Gastrocnemius medialis (tissue), 4 donors: Measurements from ENCODE around the gene TFCP2L1.

Experiments
- POLR2A ChIP-seq, 2 donors: fragments of 450-650 bp; IDR thresholded peaks; one replicate each; pipeline ENCODE4 v1.6.1; 2017; ENCODE audit warnings: antibody characterized with exemption in 2 of 2, mild to moderate bottlenecking in 2 of 2, moderate library complexity in 2 of 2
- TF ChIP-seq, protein P1 (sequence below), 5 experiments: fragments of 450-650 bp in 3 of 5; fragments of 200-600 bp in 2 of 5; sonication (generic) in 2 of 5; IDR thresholded peaks in 4 of 5; conservative IDR thresholded peaks in 1 of 5; 1 replicate in 4 of 5; 2 replicates in 1 of 5; pipeline ENCODE4 v1.5.1; 2016 to 2019; ENCODE audit warnings: antibody characterized with exemption in 5 of 5, mild to moderate bottlenecking in 3 of 5, moderate library complexity in 3 of 5

DNA sequence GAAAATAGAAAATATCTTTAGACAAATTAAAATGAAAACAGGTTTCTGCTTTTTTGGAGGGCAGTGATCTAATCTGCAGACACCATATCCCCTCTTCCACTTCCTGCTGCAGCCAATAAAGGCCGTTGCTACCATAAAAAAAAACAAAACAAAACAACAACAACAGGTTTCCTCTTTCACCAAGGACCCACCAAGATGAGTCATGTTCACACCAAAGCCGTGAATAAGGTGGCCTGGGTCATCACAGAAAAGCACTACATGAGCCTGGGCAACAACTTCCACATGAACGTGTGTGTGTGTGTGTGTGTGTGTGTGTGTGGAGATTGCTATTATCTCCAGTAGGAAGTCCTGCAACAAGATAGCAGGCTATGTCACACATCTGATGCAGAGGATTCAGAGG is 24.8 kb upstream of the TFCP2L1 start:
- TF ChIP-seq, protein P1, sequence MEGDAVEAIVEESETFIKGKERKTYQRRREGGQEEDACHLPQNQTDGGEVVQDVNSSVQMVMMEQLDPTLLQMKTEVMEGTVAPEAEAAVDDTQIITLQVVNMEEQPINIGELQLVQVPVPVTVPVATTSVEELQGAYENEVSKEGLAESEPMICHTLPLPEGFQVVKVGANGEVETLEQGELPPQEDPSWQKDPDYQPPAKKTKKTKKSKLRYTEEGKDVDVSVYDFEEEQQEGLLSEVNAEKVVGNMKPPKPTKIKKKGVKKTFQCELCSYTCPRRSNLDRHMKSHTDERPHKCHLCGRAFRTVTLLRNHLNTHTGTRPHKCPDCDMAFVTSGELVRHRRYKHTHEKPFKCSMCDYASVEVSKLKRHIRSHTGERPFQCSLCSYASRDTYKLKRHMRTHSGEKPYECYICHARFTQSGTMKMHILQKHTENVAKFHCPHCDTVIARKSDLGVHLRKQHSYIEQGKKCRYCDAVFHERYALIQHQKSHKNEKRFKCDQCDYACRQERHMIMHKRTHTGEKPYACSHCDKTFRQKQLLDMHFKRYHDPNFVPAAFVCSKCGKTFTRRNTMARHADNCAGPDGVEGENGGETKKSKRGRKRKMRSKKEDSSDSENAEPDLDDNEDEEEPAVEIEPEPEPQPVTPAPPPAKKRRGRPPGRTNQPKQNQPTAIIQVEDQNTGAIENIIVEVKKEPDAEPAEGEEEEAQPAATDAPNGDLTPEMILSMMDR (IDR thresholded peaks at IDR 0.05 in 4 of 5, conservative IDR thresholded peaks at IDR 0.05 in 1 of 5) = no peak
- no peak for TF ChIP-seq POLR2A (IDR thresholded peaks at IDR 0.05)
